Gastroesophageal sphincter (tissue), 4 donors: ENCODE measurements around the gene SULT1C2. TPM values are rescaled to one million over a fixed set of nuclear protein-coding genes. Genes with fewer than 3 reads are reported as not detected.

ENCODE experiments used
- ATAC-seq: fragments of 150-250 bp; one replicate; pipeline ENCODE4 v1.9.1; 2016; ENCODE audit warnings: mild to moderate bottlenecking, moderate library complexity
- H3K27ac ChIP-seq, 4 donors: fragments of 200-600 bp; sonication (generic) in 3 of 4; 1 replicate in 3 of 4; 2 replicates in 1 of 4; pipeline ENCODE4 v1.5.1; 2016 to 2019
- H3K27me3 ChIP-seq: fragments of 200-600 bp; sonication (generic); one replicate; pipeline ENCODE4 v1.5.1; 2019
- H3K36me3 ChIP-seq, 2 donors: fragments of 200-600 bp; sonication (generic); one replicate each; pipeline ENCODE4 v1.5.1; 2019; ENCODE audit warnings: control low read depth in 1 of 2
- H3K4me1 ChIP-seq, 3 donors: fragments of 200-600 bp; sonication (generic); 1 replicate in 2 of 3; 2 replicates in 1 of 3; pipeline ENCODE4 v1.5.1; 2016 to 2019; ENCODE audit warnings: control low read depth in 2 of 3
- H3K4me3 ChIP-seq, 2 donors: fragments of 200-600 bp; sonication (generic); one replicate each; pipeline ENCODE4 v1.5.1; 2019; ENCODE audit warnings: mild to moderate bottlenecking in 1 of 2, moderate library complexity in 1 of 2
- H3K9me3 ChIP-seq, 3 donors: fragments of 200-600 bp; sonication (generic); one replicate each; pipeline ENCODE4 v1.5.1; 2017 to 2019; ENCODE audit warnings: control low read depth in 2 of 3
- EP300 ChIP-seq: sonication (generic); formaldehyde crosslinking; IDR thresholded peaks from one replicate; pipeline ENCODE4 v1.6.1; 2017; ENCODE audit warnings: antibody characterized with exemption, mild to moderate bottlenecking
- POLR2A ChIP-seq, 2 donors: fragments of 450-650 bp; IDR thresholded peaks; one replicate each; pipeline ENCODE4 v1.6.1; 2017; ENCODE audit warnings: antibody characterized with exemption in 2 of 2, mild to moderate bottlenecking in 2 of 2, moderate library complexity in 1 of 2
- POLR2AphosphoS5 ChIP-seq: sonication (generic); formaldehyde crosslinking; IDR thresholded peaks from one replicate; pipeline ENCODE4 v1.6.1; 2017; ENCODE audit warnings: antibody characterized with exemption
- WGBS, 2 donors: methylation state at CpG; one replicate each; pipeline ENCODE4 v1.1.5; 2018; ENCODE audit warnings: low coverage in 1 of 2; 5-methylcytosine and 5-hydroxymethylcytosine counted together
- total RNA-seq, 4 donors: library from RNA; depleted of rRNA; stranded (reverse); fragments of >200 nt; gene quantifications; one replicate each; pipeline ENCODE4 v1.1.0, GENCODE V29; 2016
- TF ChIP-seq, protein P1 (sequence below), 4 experiments: fragments of 200-600 bp in 2 of 4; fragments of 450-650 bp in 2 of 4; sonication (generic) in 1 of 4; IDR thresholded peaks; one replicate each; pipeline ENCODE4 v1.5.1; 2017 to 2019; ENCODE audit warnings: antibody characterized with exemption in 4 of 4, mild to moderate bottlenecking in 2 of 4, moderate library complexity in 2 of 4

The SULT1C2 gene
- total RNA-seq, 4 donors from 2014 or later, result 1.0 to 1.1 TPM; not detected in 2

DNA sequence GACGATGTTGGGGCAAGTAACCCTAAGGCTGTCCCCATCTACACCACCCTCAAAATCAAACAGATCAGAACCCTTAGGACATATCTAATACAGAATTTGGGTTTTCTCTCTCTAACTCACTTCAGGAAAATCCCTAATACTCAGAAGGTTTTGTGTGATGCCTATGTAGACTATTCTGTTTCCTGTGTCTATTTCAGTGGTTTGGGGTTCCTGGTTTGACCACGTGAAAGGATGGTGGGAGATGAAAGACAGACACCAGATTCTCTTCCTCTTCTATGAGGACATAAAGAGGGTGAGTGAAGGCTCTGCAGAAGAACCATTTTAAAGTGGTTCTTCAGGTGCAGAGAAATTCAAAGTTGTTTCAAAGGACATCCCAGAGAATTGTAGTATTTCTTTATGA lies 16.3 kb downstream of the SULT1C2 start:
- no peak for ATAC-seq
- Histone ChIP-seq H3K27ac (no peak overlapping the region), H3K4me3 (no peak overlapping the region), H3K9me3 (no peaks in the 10 kb centered on the region), H3K36me3 (no peaks in the 10 kb centered on the region), H3K27me3 (no peaks in the 10 kb centered on the region), H3K4me1 (no peaks in the 10 kb centered on the region)
- TF ChIP-seq, protein P1, sequence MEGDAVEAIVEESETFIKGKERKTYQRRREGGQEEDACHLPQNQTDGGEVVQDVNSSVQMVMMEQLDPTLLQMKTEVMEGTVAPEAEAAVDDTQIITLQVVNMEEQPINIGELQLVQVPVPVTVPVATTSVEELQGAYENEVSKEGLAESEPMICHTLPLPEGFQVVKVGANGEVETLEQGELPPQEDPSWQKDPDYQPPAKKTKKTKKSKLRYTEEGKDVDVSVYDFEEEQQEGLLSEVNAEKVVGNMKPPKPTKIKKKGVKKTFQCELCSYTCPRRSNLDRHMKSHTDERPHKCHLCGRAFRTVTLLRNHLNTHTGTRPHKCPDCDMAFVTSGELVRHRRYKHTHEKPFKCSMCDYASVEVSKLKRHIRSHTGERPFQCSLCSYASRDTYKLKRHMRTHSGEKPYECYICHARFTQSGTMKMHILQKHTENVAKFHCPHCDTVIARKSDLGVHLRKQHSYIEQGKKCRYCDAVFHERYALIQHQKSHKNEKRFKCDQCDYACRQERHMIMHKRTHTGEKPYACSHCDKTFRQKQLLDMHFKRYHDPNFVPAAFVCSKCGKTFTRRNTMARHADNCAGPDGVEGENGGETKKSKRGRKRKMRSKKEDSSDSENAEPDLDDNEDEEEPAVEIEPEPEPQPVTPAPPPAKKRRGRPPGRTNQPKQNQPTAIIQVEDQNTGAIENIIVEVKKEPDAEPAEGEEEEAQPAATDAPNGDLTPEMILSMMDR (IDR thresholded peaks at IDR 0.05), result no peak
- no peak for TF ChIP-seq POLR2AphosphoS5
- no peak for TF ChIP-seq EP300
- no peak for TF ChIP-seq POLR2A (IDR thresholded peaks at IDR 0.05)
- 72 to 90% methylated on average over 2 of the region's 2 CpGs for WGBS, 2 donors

DNA sequence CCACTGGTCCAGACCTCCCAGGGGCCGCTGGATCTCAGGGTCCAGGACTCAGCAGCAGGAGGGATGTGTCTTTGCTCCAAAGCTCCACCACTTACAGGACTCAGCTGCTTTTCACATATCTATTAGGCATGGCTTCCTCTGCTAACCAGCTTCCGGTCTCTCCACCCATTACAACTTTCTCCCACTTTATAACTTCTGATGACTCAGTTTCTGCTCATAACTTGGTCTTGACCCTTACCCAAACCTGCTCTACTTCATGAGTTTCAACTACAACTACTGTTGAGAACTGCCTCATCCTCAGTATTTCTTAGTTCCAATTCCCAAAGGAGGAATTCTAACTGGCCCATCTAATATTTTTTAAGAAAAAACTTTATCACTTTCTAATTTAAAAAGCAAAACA lies 17.2 kb downstream of the SULT1C2 start:
- ATAC-seq, result no peak
- Histone ChIP-seq H3K4me1 (no peaks in the 10 kb centered on the region), H3K4me3 (no peak overlapping the region), H3K27ac (no peak overlapping the region), H3K36me3 (no peaks in the 10 kb centered on the region), H3K27me3 (no peaks in the 10 kb centered on the region), H3K9me3 (no peaks in the 10 kb centered on the region)
- no peak for TF ChIP-seq POLR2A (IDR thresholded peaks at IDR 0.05)
- TF ChIP-seq, protein P1 (IDR thresholded peaks at IDR 0.05), result no peak
- no peak for TF ChIP-seq EP300
- no peak for TF ChIP-seq POLR2AphosphoS5
- 92 to 95% methylated on average over 2 of the region's 2 CpGs for WGBS, 2 donors

DNA sequence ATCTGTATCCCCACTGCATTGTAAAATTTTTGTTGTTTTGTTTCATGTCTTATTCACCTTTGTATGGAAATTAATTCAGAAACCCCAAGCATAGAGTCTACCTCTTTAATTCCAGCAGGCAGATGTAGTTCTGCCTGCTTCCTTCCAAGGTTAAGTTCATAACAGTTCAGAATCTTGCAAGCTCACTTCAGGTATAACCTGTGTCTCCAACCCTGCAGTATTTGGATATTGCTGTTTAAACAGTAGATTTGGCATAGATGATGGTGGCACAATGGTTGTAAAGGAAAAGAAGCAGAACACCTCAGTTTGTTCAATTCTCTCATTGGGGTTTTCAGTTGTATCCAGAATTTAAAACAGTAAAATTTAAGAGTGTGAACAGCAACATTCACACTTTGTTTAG lies 21.2 kb downstream of the SULT1C2 start:
- Histone ChIP-seq H3K9me3 (no peaks in the 10 kb centered on the region), H3K4me1 (no peaks in the 10 kb centered on the region), H3K27me3 (no peaks in the 10 kb centered on the region), H3K36me3 (no peaks in the 10 kb centered on the region), H3K27ac (no peak overlapping the region), H3K4me3 (no peak overlapping the region)
- no peak for ATAC-seq
- TF ChIP-seq, protein P1 (IDR thresholded peaks at IDR 0.05), result no peak
- no peak for TF ChIP-seq POLR2A (IDR thresholded peaks at IDR 0.05)
- no peak for TF ChIP-seq EP300
- TF ChIP-seq POLR2AphosphoS5, result no peak

DNA sequence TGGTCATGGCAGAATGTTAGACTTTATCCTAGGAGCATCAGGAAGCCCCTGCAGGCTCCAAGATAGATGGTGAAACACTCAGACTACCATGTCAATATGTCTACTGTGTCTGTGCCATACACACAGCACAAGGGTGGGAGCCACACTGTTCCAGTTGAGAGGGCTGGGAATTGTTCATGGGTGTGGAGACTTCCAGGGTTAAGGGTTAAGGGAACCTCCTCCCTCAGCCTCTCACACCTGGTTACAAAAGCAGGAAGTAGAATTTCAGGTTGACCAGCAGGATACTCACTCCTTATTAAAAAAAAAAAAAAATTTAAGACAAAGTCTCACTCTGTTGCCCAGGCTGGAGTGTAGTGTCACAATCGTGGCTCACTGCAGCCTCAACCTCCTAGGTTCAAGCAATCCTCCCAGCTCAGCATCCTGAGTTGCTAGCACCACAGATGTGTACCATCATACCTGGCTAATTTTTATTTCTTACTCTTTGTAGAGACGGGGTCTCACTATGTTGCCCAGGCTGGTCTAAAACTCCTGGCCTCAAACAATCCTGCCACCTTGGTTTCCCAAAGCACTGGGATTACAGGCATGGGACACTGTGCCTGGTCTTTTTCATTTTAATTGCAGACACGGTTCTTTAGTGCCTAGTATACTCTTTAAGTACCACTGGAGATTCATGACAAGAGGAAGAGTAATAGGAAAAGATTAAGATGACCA lies 26.0 kb downstream of the SULT1C2 start:
- Histone ChIP-seq H3K27me3 (no peaks in the 10 kb centered on the region), H3K36me3 (no peaks in the 10 kb centered on the region), H3K4me1 (no peaks in the 10 kb centered on the region), H3K9me3 (no peaks in the 10 kb centered on the region), H3K27ac (no peak overlapping the region), H3K4me3 (no peak overlapping the region)
- 53 to 79% methylated on average over 2 to 3 of the region's 3 CpGs for WGBS, 2 donors
- TF ChIP-seq POLR2A (IDR thresholded peaks at IDR 0.05), result no peak
- no peak for ATAC-seq

DNA sequence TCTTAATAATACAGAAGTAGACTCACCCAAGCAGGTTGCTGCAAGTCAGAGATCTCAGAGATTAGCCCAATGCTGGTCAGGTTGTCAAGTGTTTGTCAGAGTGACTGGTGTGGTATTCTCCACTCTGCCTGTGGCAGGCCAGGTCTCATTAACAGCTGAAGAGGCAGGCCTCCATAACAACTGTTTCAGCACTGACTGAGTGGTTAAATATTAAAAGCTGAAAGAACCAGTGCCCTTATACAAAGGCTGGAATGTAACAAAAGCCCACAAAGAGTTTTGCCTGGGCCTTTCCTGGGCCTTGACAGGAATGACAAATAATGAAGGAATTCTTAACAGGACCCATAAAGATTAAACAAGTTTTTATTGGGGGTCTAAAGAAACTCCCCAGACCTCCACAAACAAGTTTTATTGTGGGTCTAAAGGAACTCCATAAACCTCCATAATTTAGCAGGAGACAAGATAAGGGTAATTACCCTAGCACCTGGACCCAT lies 26.8 kb downstream of the SULT1C2 start:
- no peak for ATAC-seq
- Histone ChIP-seq H3K27ac (no peak overlapping the region), H3K9me3 (no peaks in the 10 kb centered on the region), H3K4me1 (no peaks in the 10 kb centered on the region), H3K36me3 (no peaks in the 10 kb centered on the region), H3K4me3 (no peak overlapping the region), H3K27me3 (no peaks in the 10 kb centered on the region)
- TF ChIP-seq EP300, result no peak
- no peak for TF ChIP-seq POLR2AphosphoS5
- TF ChIP-seq POLR2A (IDR thresholded peaks at IDR 0.05), result no peak
- TF ChIP-seq, protein P1 (IDR thresholded peaks at IDR 0.05), result no peak
